ENCODE results near the gene CDC42EP5.
A peak's percentile ranks its signal among the peaks of the same experiment; 100 is the strongest.

GRCh38 chr19:54462655-54463530 lies 10.2 kb downstream of the CDC42EP5 start:
- TF ChIP-seq POLR2A (IDR thresholded peaks at IDR 0.05; ENCODE audit: low read depth, low read length) (no peak; the same call in 1 of the 2 replicates), POLR2AphosphoS5 (IDR thresholded peaks at IDR 0.05; ENCODE audit: low read depth, low read length) (peak; percentile 18; the same call in 1 of the 2 replicates)
